ENCODE measurements around the gene MINDY4. TPM values are rescaled to one million over a fixed set of nuclear protein-coding genes. Genes with fewer than 3 reads are reported as not detected.

MINDY4 gene
- total RNA-seq, 2 donors from 2014 or later = 1.6 to 1.8 TPM

GRCh38 chr7:30733691-30734090 is 37.5 kb upstream of the MINDY4 start:
- H3K36me3 Mint-ChIP-seq (ENCODE audit: low read depth) = no peaks in the 10 kb centered on the region
- DNase-seq (no peak), ATAC-seq (no peak)
- H3K4me1 Mint-ChIP-seq = peaks cover 39% of the 10 kb centered on the region
- H3K27me3 Mint-ChIP-seq = no peaks in the 10 kb centered on the region
- no peak overlapping the region for H3K4me3 Mint-ChIP-seq
- H3K27ac Mint-ChIP-seq = peak overlapping the region; percentile 80
- no peaks in the 10 kb centered on the region for H3K9me3 ChIP-seq (ENCODE audit: control insufficient read depth, low read length, poor library complexity, severe bottlenecking)

GRCh38 chr7:30734497-30734896 is 36.7 kb upstream of the MINDY4 start:
- no peaks in the 10 kb centered on the region for H3K9me3 ChIP-seq (ENCODE audit: control insufficient read depth, low read length, poor library complexity, severe bottlenecking)
- no peaks in the 10 kb centered on the region for H3K27me3 Mint-ChIP-seq
- H3K36me3 Mint-ChIP-seq (ENCODE audit: low read depth) = no peaks in the 10 kb centered on the region
- ATAC-seq (no peak), DNase-seq (no peak)
- no peak overlapping the region for H3K4me3 Mint-ChIP-seq
- H3K4me1 Mint-ChIP-seq = peaks cover 37% of the 10 kb centered on the region
- H3K27ac Mint-ChIP-seq = peak overlapping the region; percentile 80

- H3K27ac Mint-ChIP-seq = no peak overlapping the region
- ATAC-seq (no peak), DNase-seq (no peak)
- H3K27me3 Mint-ChIP-seq = no peaks in the 10 kb centered on the region
- no peaks in the 10 kb centered on the region for H3K36me3 Mint-ChIP-seq (ENCODE audit: low read depth)
- H3K9me3 ChIP-seq (ENCODE audit: control insufficient read depth, low read length, poor library complexity, severe bottlenecking) = no peaks in the 10 kb centered on the region
- peaks cover 40% of the 10 kb centered on the region for H3K4me1 Mint-ChIP-seq
- no peak overlapping the region for H3K4me3 Mint-ChIP-seq
These were observed 35.6 kb upstream of the MINDY4 start for GRCh38 chr7:30735631-30736030.

GRCh38 chr7:30736291-30736690 is 34.9 kb upstream of the MINDY4 start:
- H3K27me3 Mint-ChIP-seq = no peaks in the 10 kb centered on the region
- peaks cover 39% of the 10 kb centered on the region for H3K4me1 Mint-ChIP-seq
- no peaks in the 10 kb centered on the region for H3K36me3 Mint-ChIP-seq (ENCODE audit: low read depth)
- H3K9me3 ChIP-seq (ENCODE audit: control insufficient read depth, low read length, poor library complexity, severe bottlenecking) = no peaks in the 10 kb centered on the region
- DNase-seq (no peak), ATAC-seq (no peak)
- no peak overlapping the region for H3K27ac Mint-ChIP-seq
- no peak overlapping the region for H3K4me3 Mint-ChIP-seq

- peaks cover 30% of the 10 kb centered on the region for H3K4me1 Mint-ChIP-seq
These were observed 32.9 kb upstream of the MINDY4 start for GRCh38 chr7:30738026-30738915.

GRCh38 chr7:30739691-30740090 is 31.5 kb upstream of the MINDY4 start:
- Mint-ChIP-seq H3K27me3 (no peaks in the 10 kb centered on the region), H3K4me3 (no peak overlapping the region), H3K27ac (no peak overlapping the region), H3K4me1 (peaks cover 34% of the 10 kb centered on the region), H3K36me3 (ENCODE audit: low read depth) (no peaks in the 10 kb centered on the region)
- DNase-seq (no peak), ATAC-seq (no peak)
- no peaks in the 10 kb centered on the region for H3K9me3 ChIP-seq (ENCODE audit: control insufficient read depth, low read length, poor library complexity, severe bottlenecking)

More at GRCh38 chr7:30738026-30738915, 32.9 kb upstream of the MINDY4 start:
- H3K9me3 ChIP-seq (ENCODE audit: control insufficient read depth, low read length, poor library complexity, severe bottlenecking) = no peaks in the 10 kb centered on the region
- DNase-seq = no peak
- Mint-ChIP-seq H3K36me3 (ENCODE audit: low read depth) (no peaks in the 10 kb centered on the region), H3K4me3 (peak overlapping the region; percentile 71), H3K27me3 (no peaks in the 10 kb centered on the region), H3K27ac (peak overlapping the region; percentile 96)
- ATAC-seq = peak; percentile 53

- no peaks in the 10 kb centered on the region for H3K27me3 Mint-ChIP-seq
- H3K4me3 Mint-ChIP-seq = no peak overlapping the region
- no peaks in the 10 kb centered on the region for H3K9me3 ChIP-seq (ENCODE audit: control insufficient read depth, low read length, poor library complexity, severe bottlenecking)
- H3K36me3 Mint-ChIP-seq (ENCODE audit: low read depth) = peaks cover 2% of the 10 kb centered on the region
- H3K4me1 Mint-ChIP-seq = peaks cover 36% of the 10 kb centered on the region
- peak; percentile 57 to 75 (median 67) for DNase-seq
- H3K27ac Mint-ChIP-seq = no peak overlapping the region
- ATAC-seq = peak; percentile 70
These were observed 30.6 kb upstream of the MINDY4 start for GRCh38 chr7:30740417-30741181.

GRCh38 chr7:30741289-30741688 is 29.9 kb upstream of the MINDY4 start:
- Mint-ChIP-seq H3K27ac (no peak overlapping the region), H3K4me1 (peaks cover 36% of the 10 kb centered on the region), H3K27me3 (no peaks in the 10 kb centered on the region), H3K4me3 (no peak overlapping the region), H3K36me3 (ENCODE audit: low read depth) (peaks cover 2% of the 10 kb centered on the region)
- ATAC-seq (no peak), DNase-seq (no peak)
- H3K9me3 ChIP-seq (ENCODE audit: control insufficient read depth, low read length, poor library complexity, severe bottlenecking) = no peaks in the 10 kb centered on the region

GRCh38 chr7:30743371-30744074 is 27.7 kb upstream of the MINDY4 start:
- no peak for DNase-seq
- ATAC-seq = no peak
- no peaks in the 10 kb centered on the region for H3K9me3 ChIP-seq (ENCODE audit: control insufficient read depth, low read length, poor library complexity, severe bottlenecking)
- H3K27me3 Mint-ChIP-seq = no peaks in the 10 kb centered on the region
- no peak overlapping the region for H3K4me3 Mint-ChIP-seq
- no peak overlapping the region for H3K27ac Mint-ChIP-seq
- peaks cover 2% of the 10 kb centered on the region for H3K36me3 Mint-ChIP-seq (ENCODE audit: low read depth)
- peaks cover 22% of the 10 kb centered on the region for H3K4me1 Mint-ChIP-seq

- Mint-ChIP-seq H3K4me3 (no peak overlapping the region), H3K27me3 (no peaks in the 10 kb centered on the region), H3K27ac (no peak overlapping the region), H3K36me3 (ENCODE audit: low read depth) (peaks cover 2% of the 10 kb centered on the region), H3K4me1 (peaks cover 18% of the 10 kb centered on the region)
- DNase-seq (no peak), ATAC-seq (no peak)
- H3K9me3 ChIP-seq (ENCODE audit: control insufficient read depth, low read length, poor library complexity, severe bottlenecking) = no peaks in the 10 kb centered on the region
These were observed 27.2 kb upstream of the MINDY4 start for GRCh38 chr7:30744075-30744417.

GRCh38 chr7:30745261-30745941 is 25.8 kb upstream of the MINDY4 start:
- H3K36me3 Mint-ChIP-seq (ENCODE audit: low read depth) = peaks cover 2% of the 10 kb centered on the region
- no peaks in the 10 kb centered on the region for H3K9me3 ChIP-seq (ENCODE audit: control insufficient read depth, low read length, poor library complexity, severe bottlenecking)
- no peak for ATAC-seq
- peaks cover 17% of the 10 kb centered on the region for H3K4me1 Mint-ChIP-seq
- DNase-seq = no peak
- no peaks in the 10 kb centered on the region for H3K27me3 Mint-ChIP-seq
- no peak overlapping the region for H3K4me3 Mint-ChIP-seq
- H3K27ac Mint-ChIP-seq = no peak overlapping the region

- no peaks in the 10 kb centered on the region for H3K9me3 ChIP-seq (ENCODE audit: control insufficient read depth, low read length, poor library complexity, severe bottlenecking)
- no peaks in the 10 kb centered on the region for H3K27me3 Mint-ChIP-seq
- no peak overlapping the region for H3K27ac Mint-ChIP-seq
- no peak overlapping the region for H3K4me3 Mint-ChIP-seq
- ATAC-seq (no peak), DNase-seq (no peak)
- peaks cover 2% of the 10 kb centered on the region for H3K4me1 Mint-ChIP-seq
- peaks cover 6% of the 10 kb centered on the region for H3K36me3 Mint-ChIP-seq (ENCODE audit: low read depth)
These were observed 21.2 kb upstream of the MINDY4 start for GRCh38 chr7:30750010-30750409.
